Cardiac fibroblast (primary cell): ENCODE results near the gene PCED1B.
A peak's percentile ranks its signal among the peaks of the same experiment; 100 is the strongest.

Source experiments
- DNase-seq, 2 donors: peaks; one replicate each; pipeline versions ENCODE4 v3.0.0 to v3.0.0-alpha.2; 2010; ENCODE audit warnings: low read depth in 2 of 2
- H3K4me3 ChIP-seq, 2 donors: replicated peaks in 1 of 2; 1 replicate in 1 of 2; 2 replicates in 1 of 2; pipeline ENCODE4 v1.5.1; 2011; ENCODE audit warnings: low read depth in 2 of 2, low read length in 2 of 2, mild to moderate bottlenecking in 2 of 2, moderate library complexity in 1 of 2
- CTCF ChIP-seq: IDR thresholded peaks from one replicate; pipeline ENCODE4 v1.5.1; 2011; ENCODE audit warnings: low read depth, mild to moderate bottlenecking, low read length, inconsistent platforms

PCED1B gene

GRCh38 chr12:47236109-47236714 lies 156.8 kb downstream of the PCED1B start:
- no peak for TF ChIP-seq CTCF
- H3K4me3 ChIP-seq, result no peak overlapping the region
- DNase-seq, result peak; percentile 88 to 91

GRCh38 chr12:47237751-47238211 lies 158.4 kb downstream of the PCED1B start:
- H3K4me3 ChIP-seq, result no peak overlapping the region
- peak; percentile 41 to 51 for DNase-seq
- TF ChIP-seq CTCF, result no peak

GRCh38 chr12:47238669-47239114 lies 159.3 kb downstream of the PCED1B start:
- no peak for TF ChIP-seq CTCF
- H3K4me3 ChIP-seq, result no peak overlapping the region
- peak; percentile 36 to 56 for DNase-seq

GRCh38 chr12:47242426-47242825 lies 163.0 kb downstream of the PCED1B start:
- DNase-seq, result no peak
- no peak overlapping the region for H3K4me3 ChIP-seq
- TF ChIP-seq CTCF, result no peak

GRCh38 chr12:47244835-47245234 lies 165.4 kb downstream of the PCED1B start:
- no peak overlapping the region for H3K4me3 ChIP-seq
- no peak for DNase-seq
- no peak for TF ChIP-seq CTCF

- no peak for DNase-seq
- H3K4me3 ChIP-seq, result no peak overlapping the region
- TF ChIP-seq CTCF, result no peak
These were observed 166.2 kb downstream of the PCED1B start for GRCh38 chr12:47245623-47246022.

- no peak overlapping the region for H3K4me3 ChIP-seq
- no peak for TF ChIP-seq CTCF
- DNase-seq, result no peak
These were observed 168.0 kb downstream of the PCED1B start for GRCh38 chr12:47247418-47247817.
